H54 (cell line): ENCODE measurements around the gene THADA.
"Not testable (repeated sequence)": the region's sequence is repeated elsewhere in the genome, so short reads cannot be mapped to it uniquely, and the experiment has no call there.

Experiments
- DNase-seq: peaks from one replicate; pipeline ENCODE4 v3.0.0; 2011; ENCODE audit warnings: low spot score, mixed read lengths; ENCODE audit not compliant: insufficient read length
- FAIRE-seq: peaks from 3 replicates; lab custom pipeline; 2011; peaks lifted over from hg19 to GRCh38; lab: Jason Lieb, UNC
- POLR2A ChIP-seq: IDR thresholded peaks from 2 replicates; pipeline ENCODE4 v1.6.1; 2011; ENCODE audit warnings: low read depth, mild to moderate bottlenecking, low read length

THADA gene

GRCh38 chr2:43579275-43579981, 16.4 kb downstream of the THADA start:
- FAIRE-seq (no peak), DNase-seq (no peak)
- TF ChIP-seq POLR2A = no peak

GRCh38 chr2:43576981-43577892, 18.6 kb downstream of the THADA start:
- DNase-seq = peak; percentile 9
- no peak for TF ChIP-seq POLR2A
- peak; percentile 58 for FAIRE-seq

GRCh38 chr2:43572244-43572643, 23.6 kb downstream of the THADA start:
- TF ChIP-seq POLR2A = no peak
- FAIRE-seq (no peak), DNase-seq (no peak)

- TF ChIP-seq POLR2A = no peak
- DNase-seq (no peak), FAIRE-seq (no peak)
Observed at GRCh38 chr2:43569921-43570320, 25.9 kb downstream of the THADA start.

GRCh38 chr2:43568228-43568627, 27.6 kb downstream of the THADA start:
- TF ChIP-seq POLR2A = no peak
- FAIRE-seq = no peak
- DNase-seq = no peak

GRCh38 chr2:43566461-43566729, 29.4 kb downstream of the THADA start:
- TF ChIP-seq POLR2A = no peak
- DNase-seq (no peak), FAIRE-seq (no peak)

GRCh38 chr2:43563679-43564078, 32.2 kb downstream of the THADA start:
- no peak for DNase-seq
- no peak for FAIRE-seq
- TF ChIP-seq POLR2A = no peak

- DNase-seq = no peak
- no peak for TF ChIP-seq POLR2A
- no peak for FAIRE-seq
Observed at GRCh38 chr2:43560231-43560547, 35.6 kb downstream of the THADA start.

GRCh38 chr2:43559391-43560230, 36.2 kb downstream of the THADA start:
- DNase-seq (no peak), FAIRE-seq (no peak)
- TF ChIP-seq POLR2A = no peak

- TF ChIP-seq POLR2A = no peak
- no peak for FAIRE-seq
- no peak for DNase-seq
Observed at GRCh38 chr2:43557196-43557595, 38.6 kb downstream of the THADA start.

GRCh38 chr2:43556256-43556655, 39.6 kb downstream of the THADA start:
- FAIRE-seq = no peak
- TF ChIP-seq POLR2A = no peak
- no peak for DNase-seq

- no peak for TF ChIP-seq POLR2A
- FAIRE-seq (no peak), DNase-seq (no peak)
Observed at GRCh38 chr2:43553341-43553855, 42.4 kb downstream of the THADA start.

- no peak for DNase-seq
- no peak for FAIRE-seq
- TF ChIP-seq POLR2A = no peak
Observed at GRCh38 chr2:43551990-43552389, 43.8 kb downstream of the THADA start.

GRCh38 chr2:43548381-43548780, 47.5 kb downstream of the THADA start:
- DNase-seq, FAIRE-seq: not testable (repeated sequence)
